Placental epithelial cell (primary cell): ENCODE data around the gene LDHAL6B. TPM values are rescaled to one million over a fixed set of nuclear protein-coding genes. Genes with fewer than 3 reads are reported as not detected.
A peak's percentile ranks its signal among the peaks of the same experiment; 100 is the strongest.

ENCODE experiments used
- small RNA-seq: library from RNA; depleted of rRNA; stranded (forward); fragments of <200 nt; gene quantifications from one replicate; pipeline ENCODE3, GENCODE V24; 2012
- total RNA-seq: library from RNA; depleted of rRNA; stranded (reverse); fragments of >200 nt; gene quantifications from 2 replicates; pipeline ENCODE4 v1.2.3, GENCODE V29; 2012

LDHAL6B gene
- total RNA-seq = not detected in 2 replicates

GRCh38 chr15:59206623-59207183 lies at the start of gene LDHAL6B:
Gene LDHAL6B (plus strand): TSS chr15:59206843. CDS start chr15:59206941, 98 bp downstream.

Small RNAs within 50 kb of the gene (small RNA-seq; reads per million reads assigned to genes)
- gene MIR2116 (4.9 reads per million, percentile 91 among the genes with 10 or more reads in this experiment), gene RNU4-80P (0.43 reads per million, percentile 21 among the genes with 10 or more reads in this experiment)

Other genes with a start within 250 kb of the LDHAL6B start
- 20.4 and 25.5 TPM in 2 replicates for gene RNF111, start 219.2 kb upstream of the LDHAL6B start, total RNA-seq
- 11.4 and 26.9 TPM in 2 replicates for gene CCNB2, start 101.7 kb upstream of the LDHAL6B start, total RNA-seq
- gene MYO1E, start 166.0 kb downstream of the LDHAL6B start, total RNA-seq = 227 and 466 TPM in 2 replicates
- gene FAM81A, start 231.3 kb downstream of the LDHAL6B start, total RNA-seq = not detected in 2 replicates